Measurements from ENCODE around the gene ADAMTS17.

Gene ADAMTS17

GRCh38 chr15:100276506-100276905, 65.3 kb downstream of the ADAMTS17 start:
- DNase-seq (ENCODE audit: low read depth in 2 of 2), result no peak

DNA sequence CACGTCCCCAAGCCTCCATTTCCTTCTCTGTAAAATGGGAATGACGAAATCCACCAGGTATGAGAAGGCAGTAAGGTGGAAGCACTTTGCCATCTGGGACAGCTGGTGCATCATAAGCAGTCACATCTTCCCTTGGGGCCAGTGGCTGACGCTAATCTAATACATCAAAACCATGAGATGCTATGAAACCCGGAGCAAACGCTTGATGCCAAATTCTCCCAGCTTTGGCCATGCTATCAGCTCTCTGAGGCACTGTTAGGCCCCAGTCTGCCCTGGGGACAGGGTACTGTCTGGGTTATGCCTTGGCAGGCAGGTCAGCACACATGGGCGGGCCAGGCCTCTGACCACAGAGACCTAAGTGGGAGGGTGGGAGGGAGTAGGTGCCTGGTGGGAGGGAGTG, 66.1 kb downstream of the ADAMTS17 start:
- DNase-seq (ENCODE audit: low read depth in 2 of 2), result no peak

DNA sequence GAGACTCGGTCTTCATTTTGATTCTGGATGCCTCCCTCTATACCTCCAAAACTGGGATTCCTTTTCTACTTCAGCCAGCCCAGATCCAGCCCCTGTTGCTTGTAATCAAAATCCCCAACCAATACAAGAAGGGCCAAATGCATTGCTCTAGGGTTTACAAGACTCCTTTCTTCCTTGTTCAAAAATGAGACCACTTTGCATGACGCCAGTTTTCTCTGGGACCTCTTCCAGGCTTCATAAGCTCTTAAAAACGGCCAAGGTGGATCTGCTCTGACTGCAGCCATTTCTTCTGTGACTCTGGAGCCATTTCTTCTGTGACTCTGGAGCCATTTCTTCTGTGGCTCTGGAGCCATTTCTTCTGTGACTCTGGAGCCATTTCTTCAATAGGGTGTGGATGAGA, 71.9 kb downstream of the ADAMTS17 start:
- no peak for DNase-seq (ENCODE audit: low read depth in 2 of 2)

GRCh38 chr15:100266166-100266565, 75.6 kb downstream of the ADAMTS17 start:
- DNase-seq (ENCODE audit: low read depth in 2 of 2), result no peak

- no peak for DNase-seq (ENCODE audit: low read depth in 2 of 2)
These were observed 76.1 kb downstream of the ADAMTS17 start for GRCh38 chr15:100265641-100266035.

DNA sequence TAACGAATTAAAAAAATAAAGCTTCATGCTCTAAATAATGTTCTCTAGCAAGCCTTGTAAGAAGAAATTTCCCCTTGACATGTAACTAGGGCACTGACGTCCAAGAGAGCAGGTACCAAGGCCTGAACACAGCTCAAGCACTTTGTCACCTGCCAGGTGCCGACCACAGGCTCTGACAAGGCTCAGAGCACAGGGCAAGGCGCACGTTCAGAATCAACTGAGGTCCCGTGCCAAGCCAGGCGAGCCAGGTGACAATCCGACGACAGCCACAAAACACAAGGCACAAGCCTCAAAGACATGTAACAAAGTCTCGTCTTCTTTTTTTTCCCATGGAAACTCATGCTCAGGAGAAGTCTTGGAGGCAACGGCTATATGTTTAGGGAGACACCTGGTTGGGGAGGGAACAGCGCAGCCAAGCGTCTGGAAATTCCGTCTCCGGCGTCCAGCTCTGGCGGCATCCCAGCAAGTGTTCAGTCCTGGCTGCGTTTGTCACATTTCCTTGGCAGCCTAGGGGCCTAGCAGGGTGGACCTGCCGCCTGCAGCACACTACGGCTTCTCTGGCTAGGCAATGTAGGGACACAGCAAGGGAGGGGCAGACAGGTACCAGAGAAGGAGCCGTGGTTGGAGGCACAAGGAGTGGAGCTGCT, 76.7 kb downstream of the ADAMTS17 start:
- no peak for DNase-seq (ENCODE audit: low read depth in 2 of 2)

DNA sequence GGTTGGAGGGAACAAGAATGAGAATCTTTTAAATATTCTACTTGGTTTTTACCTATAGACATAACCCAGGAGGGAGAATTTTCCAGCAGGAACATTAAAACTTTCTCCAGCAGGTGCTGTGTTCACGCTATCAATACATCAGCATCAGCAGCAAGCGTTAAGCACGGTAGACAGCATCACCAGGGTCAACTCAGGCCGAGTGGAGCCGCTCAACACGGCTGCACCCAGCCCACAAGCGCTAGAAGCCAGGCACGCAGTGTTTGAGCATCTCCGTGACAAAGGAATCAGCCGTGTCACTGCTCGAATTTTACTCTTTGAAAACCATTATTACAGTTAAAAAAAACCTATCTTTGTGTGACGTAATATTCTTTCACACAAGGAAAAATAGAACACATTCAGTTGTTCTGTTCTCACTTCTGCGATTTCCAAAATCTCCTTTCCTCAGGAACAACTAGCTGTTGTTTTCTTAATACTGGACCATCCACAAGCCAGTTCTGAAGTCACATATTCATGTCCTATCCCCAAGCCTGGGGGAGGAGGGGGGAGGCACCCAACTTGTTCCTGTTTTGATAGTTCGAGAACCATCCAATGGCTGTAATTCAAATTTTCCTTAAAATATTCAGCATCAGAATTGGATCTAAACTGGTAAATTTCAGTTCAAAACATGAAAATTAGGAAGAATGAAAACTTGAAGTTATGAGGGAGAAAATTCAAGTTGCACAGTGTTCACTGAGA, 77.9 kb downstream of the ADAMTS17 start:
- no peak for DNase-seq (ENCODE audit: low read depth in 2 of 2)

DNA sequence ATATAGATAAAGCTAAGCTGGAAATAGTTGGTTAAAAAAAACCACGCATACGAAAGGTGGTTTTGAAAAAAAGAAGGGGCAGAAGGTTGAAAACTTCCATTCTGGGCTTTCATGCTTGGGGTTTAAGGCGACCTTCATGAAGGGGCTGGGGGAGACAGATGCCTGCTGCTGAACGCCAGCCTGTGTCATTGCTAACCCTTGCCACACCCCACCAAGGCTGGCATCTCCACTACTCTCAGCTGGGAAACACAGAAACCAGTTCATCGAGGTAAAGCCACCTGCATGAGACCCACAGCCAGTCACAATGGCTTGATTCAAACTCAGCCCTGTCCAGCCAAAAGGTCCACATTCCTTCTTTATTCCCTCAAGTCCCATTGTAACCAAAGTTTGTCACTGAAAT, 78.7 kb downstream of the ADAMTS17 start:
- DNase-seq (ENCODE audit: low read depth in 2 of 2), result no peak

DNA sequence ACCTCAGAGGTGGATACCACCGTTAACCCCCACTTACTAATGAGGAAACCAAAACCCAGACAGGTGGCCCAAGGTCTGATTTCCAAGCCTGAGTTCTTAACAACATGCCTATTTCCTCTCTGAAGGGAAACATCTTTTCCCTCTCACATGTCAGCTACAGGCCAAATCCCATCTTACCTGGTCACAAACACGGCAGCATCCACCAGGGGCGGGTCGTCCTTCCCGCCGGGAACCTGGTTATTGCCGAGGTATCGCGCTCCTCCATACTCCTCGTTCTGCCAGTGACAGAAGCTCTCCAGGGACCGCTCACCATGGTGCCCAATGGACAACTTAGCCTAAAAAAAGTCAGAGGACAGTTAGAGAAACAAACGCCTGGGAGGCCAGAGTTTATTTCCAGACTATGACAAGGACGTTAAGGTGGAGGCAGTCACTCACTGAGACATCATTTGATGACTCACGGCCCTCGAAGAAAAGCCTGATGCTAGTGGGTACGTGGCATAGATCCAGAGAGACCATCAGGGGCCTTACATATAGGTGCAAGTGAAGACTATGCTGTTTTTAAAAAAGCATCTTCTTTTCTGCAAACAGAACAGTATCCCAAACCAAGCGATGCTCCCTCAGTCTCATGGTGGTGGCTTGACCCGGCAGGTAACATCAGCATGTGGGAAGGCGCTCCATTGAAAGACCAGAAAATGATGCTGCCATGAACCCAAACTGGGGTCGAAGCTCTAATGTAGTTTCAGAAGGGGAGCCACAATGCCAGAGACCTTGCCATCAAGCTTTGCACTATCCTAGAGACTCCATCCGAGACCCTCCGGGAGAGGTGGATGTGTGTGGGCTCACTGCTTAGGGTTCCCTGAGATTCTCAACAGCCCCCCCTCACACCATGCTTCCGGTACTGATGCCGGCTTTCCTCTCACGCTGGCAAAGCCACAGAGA, 80.2 kb downstream of the ADAMTS17 start:
- DNase-seq (ENCODE audit: low read depth in 2 of 2), result no peak

DNA sequence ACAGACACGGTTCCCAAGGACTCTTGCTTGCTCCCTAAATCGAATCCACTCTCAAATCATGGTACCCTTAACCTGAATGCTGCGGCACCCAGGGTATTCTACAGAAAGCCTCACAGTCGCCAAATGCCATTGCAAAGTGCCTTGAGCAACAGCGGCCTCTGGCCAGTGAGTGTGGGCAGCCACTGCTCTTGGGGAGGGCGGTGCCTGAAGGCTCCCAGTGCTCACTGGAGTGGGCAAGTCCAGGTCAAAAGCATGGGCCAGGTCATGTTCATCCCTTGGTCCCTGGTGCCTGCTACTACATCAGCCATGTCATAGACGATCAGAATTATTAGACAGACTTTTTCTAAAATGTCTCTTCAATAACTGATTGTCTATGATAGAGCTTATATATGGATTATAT, 82.5 kb downstream of the ADAMTS17 start:
- DNase-seq (ENCODE audit: low read depth in 2 of 2), result no peak

- no peak for DNase-seq (ENCODE audit: low read depth in 2 of 2)
These were observed 84.7 kb downstream of the ADAMTS17 start for GRCh38 chr15:100256970-100257650.

DNA sequence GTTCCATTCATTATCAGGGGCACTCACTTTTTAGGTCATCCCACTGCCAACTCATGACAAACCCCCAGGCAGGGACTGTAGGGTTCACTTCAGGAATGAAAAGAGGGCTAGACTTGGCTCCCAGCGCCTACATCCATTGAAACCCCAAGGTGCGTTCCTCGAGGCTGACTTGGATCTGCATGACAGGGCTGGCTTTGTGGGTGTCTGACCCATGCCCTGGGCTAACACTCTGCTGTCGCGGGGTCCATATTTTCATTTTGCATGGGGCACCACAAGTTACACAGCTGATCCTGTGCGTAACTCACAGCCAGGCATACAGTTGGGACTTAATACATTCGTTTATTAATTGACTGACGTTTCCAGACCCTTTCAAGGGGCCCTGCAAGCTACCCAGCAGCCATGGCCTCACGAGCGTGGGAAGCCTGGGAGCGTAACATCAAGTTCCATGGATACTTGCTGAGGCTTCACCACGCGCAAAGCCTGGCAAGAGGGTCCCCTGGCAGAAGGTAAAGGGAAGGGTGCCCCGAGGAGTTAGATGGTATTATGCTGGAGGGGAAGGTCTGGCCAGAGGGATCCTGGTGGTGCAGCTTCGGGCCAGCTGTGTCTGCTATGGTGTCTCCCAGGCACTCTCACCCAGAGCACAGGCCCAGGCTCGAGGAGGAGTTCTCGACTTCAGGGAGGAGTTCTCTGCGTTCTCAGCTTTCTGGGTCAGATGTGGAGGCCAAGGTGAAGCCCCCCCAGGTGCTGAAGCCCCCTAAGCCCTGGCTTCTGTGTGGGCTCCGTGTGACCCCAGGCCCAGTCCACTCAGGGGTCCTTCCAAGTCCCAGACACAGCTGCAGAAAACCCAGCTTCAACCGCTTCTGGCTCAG, 85.4 kb downstream of the ADAMTS17 start:
- DNase-seq (ENCODE audit: low read depth in 2 of 2), result no peak

DNA sequence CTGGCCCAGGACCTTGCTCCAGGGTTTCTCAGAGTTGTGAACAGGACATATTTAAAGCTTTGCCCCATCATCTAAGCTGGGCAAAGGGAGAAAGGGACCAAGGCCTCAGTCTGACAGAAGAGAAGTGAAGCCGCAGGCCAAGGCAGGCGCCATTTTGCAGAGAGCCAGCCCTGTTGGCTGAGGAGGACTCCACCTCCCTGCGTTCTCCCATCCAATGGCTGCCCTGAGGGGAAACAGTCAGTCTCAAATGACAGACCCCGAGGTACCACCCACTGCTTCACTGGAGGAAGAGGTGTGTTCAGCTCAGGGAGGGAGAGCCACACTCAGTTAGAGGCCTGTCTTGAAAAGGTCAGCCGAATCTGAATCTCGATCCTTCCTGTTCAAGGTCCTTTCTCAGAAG, 86.1 kb downstream of the ADAMTS17 start:
- no peak for DNase-seq (ENCODE audit: low read depth in 2 of 2)

DNA sequence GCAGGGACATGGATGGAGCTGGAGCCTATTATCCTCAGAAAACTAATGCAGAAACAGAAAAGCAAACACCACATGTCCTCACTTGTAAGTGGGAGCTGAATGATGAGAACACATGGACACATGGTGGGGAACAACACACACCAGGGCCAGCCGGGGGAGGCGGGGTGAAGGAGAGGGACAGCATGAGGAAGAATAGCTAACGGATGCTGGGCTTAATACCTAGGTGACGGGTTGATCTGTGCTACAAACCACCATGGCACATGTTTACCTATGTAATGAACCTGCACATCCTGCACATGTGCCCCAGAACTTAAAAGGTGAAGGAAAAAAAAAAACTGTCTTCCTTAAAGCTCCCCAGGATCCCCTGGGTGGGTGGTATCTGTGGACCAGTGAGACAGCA, 87.1 kb downstream of the ADAMTS17 start:
- no peak for DNase-seq (ENCODE audit: low read depth in 2 of 2)

DNA sequence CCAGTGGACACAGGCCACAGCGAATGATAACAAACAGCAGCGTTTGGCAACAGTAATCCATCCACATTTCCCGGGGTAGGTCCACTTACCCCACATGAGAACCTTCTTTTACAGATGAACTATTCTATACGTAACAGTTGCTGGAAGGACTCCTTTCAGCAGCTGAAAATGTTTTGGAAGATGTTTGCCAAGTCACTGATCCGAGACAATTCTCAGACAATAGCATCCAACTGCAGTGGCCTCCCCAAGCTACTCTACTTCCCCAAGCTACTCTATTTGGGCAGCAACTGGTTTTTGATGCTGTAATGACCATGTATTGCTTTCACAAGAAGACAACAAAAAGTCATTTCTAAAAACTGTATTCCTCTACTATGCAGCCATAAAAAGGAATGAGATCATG, 87.5 kb downstream of the ADAMTS17 start:
- no peak for DNase-seq (ENCODE audit: low read depth in 2 of 2)

GRCh38 chr15:100253640-100254039, 88.1 kb downstream of the ADAMTS17 start:
- DNase-seq (ENCODE audit: low read depth in 2 of 2), result no peak

GRCh38 chr15:100252779-100253417, 88.9 kb downstream of the ADAMTS17 start:
- DNase-seq (ENCODE audit: low read depth in 2 of 2), result no peak

DNA sequence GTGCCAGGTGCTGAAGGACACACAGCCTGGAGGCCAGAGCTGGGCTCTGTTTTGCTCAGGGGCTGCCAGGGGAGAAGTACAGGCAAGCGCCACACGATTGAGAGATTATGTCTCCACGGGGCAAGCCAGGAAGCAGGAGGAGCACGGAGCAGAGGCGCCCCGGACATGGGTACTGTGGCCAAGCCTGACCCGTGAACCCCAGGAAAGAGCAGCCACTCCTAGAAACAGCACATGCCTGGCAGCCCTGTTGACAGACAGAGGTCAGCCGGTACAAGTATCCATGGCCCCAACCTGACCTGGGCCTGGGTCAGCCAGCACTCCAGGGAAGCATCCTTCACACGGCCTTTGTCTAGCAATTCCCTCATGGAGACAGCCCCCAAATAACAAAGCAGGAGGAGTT, 89.4 kb downstream of the ADAMTS17 start:
- DNase-seq (ENCODE audit: low read depth in 2 of 2), result no peak

DNA sequence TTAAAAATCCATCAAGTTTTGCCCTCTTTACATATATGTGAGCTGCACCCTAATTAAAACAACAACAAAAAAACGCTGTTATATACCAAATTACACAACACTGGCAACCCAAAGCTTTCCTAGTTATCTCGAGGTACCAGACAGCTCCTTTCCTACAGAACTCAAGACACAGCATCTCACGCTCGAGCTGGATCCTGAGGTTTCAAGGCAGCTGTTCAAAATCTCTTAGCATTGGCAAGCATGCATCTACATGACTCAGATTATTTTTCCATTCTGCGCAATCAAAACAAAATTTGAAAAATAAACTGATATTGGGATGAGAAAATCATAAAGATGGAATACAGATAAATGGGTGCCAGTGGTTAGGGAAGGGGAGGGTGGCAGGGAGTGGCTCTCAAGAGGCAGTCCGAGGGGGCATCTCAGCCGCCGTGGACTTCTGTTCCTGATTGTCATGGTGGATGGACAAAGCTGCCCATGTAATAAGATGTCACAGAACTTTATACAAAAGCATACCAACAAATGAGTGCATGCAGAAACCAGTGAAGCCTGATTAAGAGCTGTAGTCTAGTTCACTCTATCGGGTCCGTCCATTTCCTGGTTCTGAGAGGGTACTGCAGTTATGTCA, 91.5 kb downstream of the ADAMTS17 start:
- no peak for DNase-seq (ENCODE audit: low read depth in 2 of 2)
